Activated T-cell treated with anti-CD3 and anti-CD28 coated beads for 4 hours (primary cell): Measurements from ENCODE around the gene ACACA.
A peak's percentile ranks its signal among the peaks of the same experiment; 100 is the strongest.
"Not testable (repeated sequence)": the region's sequence is repeated elsewhere in the genome, so short reads cannot be mapped to it uniquely, and the experiment has no call there.

Experiments
- DNase-seq: peaks from one replicate; pipeline ENCODE4 v3.0.0-alpha.2; 2020

Gene ACACA

GRCh38 chr17:37406635-37407461 is at the start of gene ACACA, which contains the start of gene TADA2A:
Gene ACACA (minus strand): TSS chr17:37406836. CDS start chr17:37406299, 537 bp downstream.
Gene TADA2A (plus strand): TSS chr17:37406886. CDS start chr17:37411366, 4,480 bp downstream.
- peak; percentile 47 for DNase-seq

- DNase-seq: no peak
Measured at GRCh38 chr17:37450112-37450511, 43.5 kb upstream of the ACACA start.

- DNase-seq: no peak
Measured at GRCh38 chr17:37447641-37448040, 41.0 kb upstream of the ACACA start.

- DNase-seq: no peak
Measured at GRCh38 chr17:37446027-37446426, 39.4 kb upstream of the ACACA start.

GRCh38 chr17:37441369-37442014 is 34.9 kb upstream of the ACACA start:
- not testable (repeated sequence) for DNase-seq

GRCh38 chr17:37440424-37440823 is 33.8 kb upstream of the ACACA start:
- DNase-seq: no peak

- DNase-seq: no peak
Measured at GRCh38 chr17:37438141-37438540, 31.5 kb upstream of the ACACA start.

GRCh38 chr17:37432671-37433070 is 26.0 kb upstream of the ACACA start:
- DNase-seq: no peak

- no peak for DNase-seq
Measured at GRCh38 chr17:37430051-37430627, 23.5 kb upstream of the ACACA start.

- no peak for DNase-seq
Measured at GRCh38 chr17:37429453-37429852, 22.8 kb upstream of the ACACA start.

- no peak for DNase-seq
Measured at GRCh38 chr17:37429039-37429438, 22.4 kb upstream of the ACACA start.

GRCh38 chr17:37425268-37425667 is 18.6 kb upstream of the ACACA start:
- no peak for DNase-seq

- no peak for DNase-seq
Measured at GRCh38 chr17:37422971-37423625, 16.5 kb upstream of the ACACA start.

- DNase-seq: no peak
Measured at GRCh38 chr17:37417852-37418251, 11.2 kb upstream of the ACACA start.

- no peak for DNase-seq
Measured at GRCh38 chr17:37413875-37414519, 7.4 kb upstream of the ACACA start.

- no peak for DNase-seq
Measured at GRCh38 chr17:37410357-37410756, 3.7 kb upstream of the ACACA start.

- DNase-seq: not testable (repeated sequence)
Measured at GRCh38 chr17:37408145-37408479, 1.5 kb upstream of the ACACA start.

GRCh38 chr17:37405955-37406634 is 541 bp downstream of the ACACA start:
- no peak for DNase-seq

- DNase-seq: not testable (repeated sequence)
Measured at GRCh38 chr17:37405522-37405921, 1.1 kb downstream of the ACACA start.

GRCh38 chr17:37400505-37400904 is 6.1 kb downstream of the ACACA start:
- DNase-seq: no peak

GRCh38 chr17:37399265-37399803 is 7.3 kb downstream of the ACACA start:
- DNase-seq: no peak

GRCh38 chr17:37393352-37393751 is 13.3 kb downstream of the ACACA start:
- no peak for DNase-seq
